ENCODE data around the gene CALML4. TPM values are rescaled to one million over a fixed set of nuclear protein-coding genes. Genes with fewer than 3 reads are reported as not detected.

Gene CALML4
- total RNA-seq, 4 donors from 2014 or later: 1.6 to 5.3 (median 3.3) TPM

DNA sequence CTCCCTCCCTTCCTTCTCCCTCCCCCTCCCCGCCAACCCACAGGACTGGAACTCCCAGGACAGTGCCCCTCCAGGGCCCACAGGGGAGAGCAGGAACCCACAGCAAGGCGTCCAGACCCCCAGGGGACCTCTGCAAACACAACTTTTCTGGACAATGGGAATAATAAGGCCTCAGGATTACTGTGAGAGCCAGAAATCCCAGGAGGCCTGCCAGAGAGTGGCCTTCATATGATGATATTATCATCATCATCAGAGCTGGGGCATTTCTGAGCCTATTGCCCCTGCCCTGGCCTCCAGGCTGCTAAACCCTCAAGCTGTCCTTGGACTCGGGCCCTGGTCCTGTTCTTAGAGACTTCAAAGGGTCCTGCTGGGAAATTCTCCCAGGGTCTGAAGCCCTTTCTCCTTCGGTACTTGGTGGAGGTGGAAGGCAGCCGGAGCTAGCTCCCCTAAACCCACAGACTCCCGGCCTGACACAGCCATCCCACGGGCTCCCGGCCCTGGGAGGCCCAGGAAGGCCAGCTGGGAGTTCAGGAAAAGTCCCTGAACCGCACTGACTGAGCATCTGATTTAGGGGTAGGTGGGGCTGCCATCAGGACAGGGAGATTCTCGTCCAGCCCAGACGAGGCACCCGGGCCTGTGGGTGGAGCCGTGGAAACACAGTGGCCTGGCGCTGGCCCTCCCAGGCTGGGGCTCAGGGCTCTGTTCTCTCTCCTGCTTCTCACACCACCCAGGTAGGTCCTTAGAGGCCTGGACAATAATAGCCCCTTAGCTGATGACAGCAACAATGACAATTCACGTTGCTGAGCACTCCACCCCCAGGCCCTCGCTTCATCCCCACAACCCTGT lies 4.9 kb downstream of the CALML4 start:
- no peak overlapping the region for H3K27ac ChIP-seq
- intact Hi-C loops (cut with DNase I): no loop called here
- no peak for TF ChIP-seq POLR2A (IDR thresholded peaks at IDR 0.05)
- TF ChIP-seq, protein P1, sequence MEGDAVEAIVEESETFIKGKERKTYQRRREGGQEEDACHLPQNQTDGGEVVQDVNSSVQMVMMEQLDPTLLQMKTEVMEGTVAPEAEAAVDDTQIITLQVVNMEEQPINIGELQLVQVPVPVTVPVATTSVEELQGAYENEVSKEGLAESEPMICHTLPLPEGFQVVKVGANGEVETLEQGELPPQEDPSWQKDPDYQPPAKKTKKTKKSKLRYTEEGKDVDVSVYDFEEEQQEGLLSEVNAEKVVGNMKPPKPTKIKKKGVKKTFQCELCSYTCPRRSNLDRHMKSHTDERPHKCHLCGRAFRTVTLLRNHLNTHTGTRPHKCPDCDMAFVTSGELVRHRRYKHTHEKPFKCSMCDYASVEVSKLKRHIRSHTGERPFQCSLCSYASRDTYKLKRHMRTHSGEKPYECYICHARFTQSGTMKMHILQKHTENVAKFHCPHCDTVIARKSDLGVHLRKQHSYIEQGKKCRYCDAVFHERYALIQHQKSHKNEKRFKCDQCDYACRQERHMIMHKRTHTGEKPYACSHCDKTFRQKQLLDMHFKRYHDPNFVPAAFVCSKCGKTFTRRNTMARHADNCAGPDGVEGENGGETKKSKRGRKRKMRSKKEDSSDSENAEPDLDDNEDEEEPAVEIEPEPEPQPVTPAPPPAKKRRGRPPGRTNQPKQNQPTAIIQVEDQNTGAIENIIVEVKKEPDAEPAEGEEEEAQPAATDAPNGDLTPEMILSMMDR (IDR thresholded peaks at IDR 0.05): no peak

DNA sequence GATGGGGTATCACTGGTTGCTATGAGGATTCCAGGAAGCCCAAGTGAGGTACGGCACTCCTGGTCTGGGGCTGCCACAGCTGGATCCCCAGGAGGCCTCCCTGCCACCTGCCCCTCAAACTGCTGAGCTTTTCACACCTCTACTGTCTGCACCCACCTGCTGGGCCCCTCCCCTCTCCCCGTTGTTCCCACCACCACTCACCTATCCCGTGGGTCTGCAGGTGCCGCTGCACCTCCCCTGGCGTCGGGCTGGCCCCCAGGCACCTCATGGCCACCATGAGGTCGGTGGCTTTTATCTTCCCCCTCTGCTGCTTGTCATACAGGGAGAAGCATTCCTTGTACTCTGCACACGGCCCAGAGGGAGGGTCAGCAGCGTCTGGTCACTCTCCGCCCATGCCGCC lies 5.8 kb downstream of the CALML4 start:
- no peak for DNase-seq
- H3K4me3 ChIP-seq: no peak overlapping the region
- H3K27ac ChIP-seq: no peak overlapping the region
- WGBS, 2 donors: 58 to 70% methylated on average over 11 of the region's 11 CpGs
- no peak for TF ChIP-seq POLR2A (IDR thresholded peaks at IDR 0.05)
- TF ChIP-seq, protein P1 (IDR thresholded peaks at IDR 0.05): no peak
- no peaks in the 10 kb centered on the region for H3K9me3 ChIP-seq
- H3K36me3 ChIP-seq: peaks cover 0 to 19% (median 0%) of the 10 kb centered on the region in 3 donors
- H3K4me1 ChIP-seq: peaks cover 0 to 19% (median 6%) of the 10 kb centered on the region in 3 donors
- H3K27me3 ChIP-seq: no peaks in the 10 kb centered on the region
- intact Hi-C loops (cut with DNase I): no loop called here

More for the DNA sequence above, 4.9 kb downstream of the CALML4 start:
- Histone ChIP-seq H3K36me3 (peaks cover 0 to 18% (median 0%) of the 10 kb centered on the region in 3 donors), H3K9me3 (no peaks in the 10 kb centered on the region), H3K4me1 (peaks cover 3 to 28% (median 15%) of the 10 kb centered on the region in 3 donors), H3K4me3 (no peak overlapping the region), H3K27me3 (no peaks in the 10 kb centered on the region)
- WGBS, 2 donors: 80 to 88% methylated on average over 1 to 6 of the region's 16 CpGs
- DNase-seq: no peak

DNA sequence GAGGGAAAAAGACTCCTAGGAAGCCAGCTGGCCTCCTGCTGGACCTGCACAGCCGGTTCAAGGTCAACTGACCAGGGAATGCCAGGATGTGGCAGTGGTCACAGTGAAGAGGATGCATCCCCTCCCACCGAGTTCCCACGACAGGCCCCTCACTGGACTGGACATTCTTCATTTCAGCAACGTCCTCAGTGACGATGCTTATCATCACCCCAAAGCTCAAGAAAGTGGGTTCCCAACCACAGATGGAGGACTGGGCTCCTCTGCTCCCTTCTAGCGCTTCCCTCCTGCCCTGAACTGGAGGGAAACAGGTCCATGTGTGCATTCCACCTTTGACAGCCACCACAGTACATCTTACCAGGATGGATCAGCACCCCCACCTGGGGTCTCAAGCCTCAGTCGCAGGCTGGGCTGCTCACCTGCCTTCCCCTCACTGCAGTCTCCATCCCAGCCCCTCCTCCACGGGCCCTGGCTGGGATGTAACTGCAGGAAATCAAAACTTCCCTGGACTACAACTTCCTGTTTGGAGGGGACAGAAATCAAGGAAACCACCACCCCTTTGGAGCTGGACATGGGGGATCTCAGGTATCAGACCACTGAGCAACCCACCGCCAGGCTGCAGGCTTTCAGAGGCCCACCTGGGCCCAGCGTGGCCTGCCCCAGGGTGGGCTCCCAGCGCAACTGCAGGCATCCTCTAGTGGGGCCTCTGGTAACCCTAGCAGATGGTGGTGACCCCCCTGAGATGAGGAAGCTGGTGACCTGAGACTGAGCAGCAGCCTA lies 7.3 kb downstream of the CALML4 start:
- intact Hi-C loops (cut with DNase I): no loop called here
- H3K4me3 ChIP-seq: no peak overlapping the region
- no peaks in the 10 kb centered on the region for H3K9me3 ChIP-seq
- H3K4me1 ChIP-seq: peaks cover 0 to 11% (median 5%) of the 10 kb centered on the region in 3 donors
- H3K27ac ChIP-seq: no peak overlapping the region
- H3K27me3 ChIP-seq: no peaks in the 10 kb centered on the region
- peaks cover 0 to 34% (median 9%) of the 10 kb centered on the region in 3 donors for H3K36me3 ChIP-seq
- no peak for TF ChIP-seq POLR2A (IDR thresholded peaks at IDR 0.05)
- TF ChIP-seq, protein P1 (IDR thresholded peaks at IDR 0.05): no peak
- DNase-seq: no peak
- WGBS, 2 donors: 92 to 97% methylated on average over 4 to 5 of the region's 11 CpGs

DNA sequence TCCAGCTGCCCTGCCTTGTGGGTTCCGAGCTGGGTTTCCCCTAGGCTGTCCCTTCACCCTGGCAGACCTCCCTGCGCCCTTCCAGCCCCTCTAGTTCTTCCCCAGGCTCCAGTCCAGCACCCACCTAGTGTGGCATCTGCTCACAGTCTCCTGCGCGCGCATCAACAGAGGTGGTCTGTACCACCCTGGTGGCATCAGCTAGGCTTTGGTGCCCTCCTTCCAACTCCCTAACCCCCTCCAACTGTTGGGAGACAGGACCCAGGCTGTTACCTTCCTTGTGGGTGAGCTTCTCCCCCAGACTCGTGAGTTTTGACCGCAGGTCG lies 8.0 kb downstream of the CALML4 start:
- DNase-seq: no peak
- H3K36me3 ChIP-seq: peaks cover 0 to 41% (median 10%) of the 10 kb centered on the region in 3 donors
- no peak overlapping the region for H3K4me3 ChIP-seq
- no peaks in the 10 kb centered on the region for H3K9me3 ChIP-seq
- peaks cover 0 to 11% (median 5%) of the 10 kb centered on the region in 3 donors for H3K4me1 ChIP-seq
- H3K27ac ChIP-seq: no peak overlapping the region
- TF ChIP-seq, protein P1 (IDR thresholded peaks at IDR 0.05): no peak
- no peak for TF ChIP-seq POLR2A (IDR thresholded peaks at IDR 0.05)
- H3K27me3 ChIP-seq: no peaks in the 10 kb centered on the region
- WGBS, 2 donors: 90 to 98% methylated on average over 4 to 8 of the region's 8 CpGs
- intact Hi-C loops (cut with DNase I): no loop called here
